Measurements from ENCODE around the gene AP1M1.

The AP1M1 gene

DNA sequence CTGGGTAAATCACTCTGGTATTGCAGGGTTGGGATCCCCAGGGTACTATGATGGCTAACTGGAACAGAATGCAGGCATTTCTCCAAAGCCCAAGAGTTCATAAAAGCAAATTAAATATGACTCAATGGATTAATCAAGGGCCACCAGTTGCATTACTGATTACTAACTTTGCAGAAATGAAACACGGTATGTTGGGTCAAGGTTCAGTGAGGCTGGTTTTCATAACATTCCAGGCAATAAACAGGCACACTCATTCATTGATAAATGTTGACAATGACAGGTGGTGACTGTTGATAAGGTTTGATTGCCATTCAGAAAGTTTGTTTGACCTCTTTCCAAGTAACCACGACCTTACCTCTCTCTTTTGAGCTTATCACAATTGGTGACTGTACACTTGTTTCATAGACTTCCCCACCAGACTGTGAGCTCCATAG, 506 bp upstream of the AP1M1 start:
- peak overlapping the region; percentile 99 for H3K4me3 ChIP-seq (ENCODE audit: low read depth, low read length)
- TF ChIP-seq, protein P1, sequence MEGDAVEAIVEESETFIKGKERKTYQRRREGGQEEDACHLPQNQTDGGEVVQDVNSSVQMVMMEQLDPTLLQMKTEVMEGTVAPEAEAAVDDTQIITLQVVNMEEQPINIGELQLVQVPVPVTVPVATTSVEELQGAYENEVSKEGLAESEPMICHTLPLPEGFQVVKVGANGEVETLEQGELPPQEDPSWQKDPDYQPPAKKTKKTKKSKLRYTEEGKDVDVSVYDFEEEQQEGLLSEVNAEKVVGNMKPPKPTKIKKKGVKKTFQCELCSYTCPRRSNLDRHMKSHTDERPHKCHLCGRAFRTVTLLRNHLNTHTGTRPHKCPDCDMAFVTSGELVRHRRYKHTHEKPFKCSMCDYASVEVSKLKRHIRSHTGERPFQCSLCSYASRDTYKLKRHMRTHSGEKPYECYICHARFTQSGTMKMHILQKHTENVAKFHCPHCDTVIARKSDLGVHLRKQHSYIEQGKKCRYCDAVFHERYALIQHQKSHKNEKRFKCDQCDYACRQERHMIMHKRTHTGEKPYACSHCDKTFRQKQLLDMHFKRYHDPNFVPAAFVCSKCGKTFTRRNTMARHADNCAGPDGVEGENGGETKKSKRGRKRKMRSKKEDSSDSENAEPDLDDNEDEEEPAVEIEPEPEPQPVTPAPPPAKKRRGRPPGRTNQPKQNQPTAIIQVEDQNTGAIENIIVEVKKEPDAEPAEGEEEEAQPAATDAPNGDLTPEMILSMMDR (IDR thresholded peaks at IDR 0.05; ENCODE audit: borderline replicate concordance, insufficient read depth, low read depth, low read length), result no peak

DNA sequence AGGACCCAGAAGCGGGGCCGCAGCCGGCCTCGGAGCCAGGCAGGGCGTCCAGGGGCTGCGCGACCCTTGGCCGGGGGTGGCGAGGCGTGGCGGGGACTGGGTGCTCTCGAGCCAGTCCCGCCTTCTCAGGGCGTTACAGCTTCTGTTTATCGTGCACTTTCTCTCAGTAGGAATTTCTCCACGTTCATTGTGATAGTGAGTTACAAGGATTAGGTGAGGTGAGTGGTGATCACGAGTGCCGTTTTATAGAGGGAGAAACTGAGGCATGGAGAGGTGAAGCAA, 600 bp downstream of the AP1M1 start:
- peak overlapping the region; percentile 99 for H3K4me3 ChIP-seq (ENCODE audit: low read depth, low read length)
- TF ChIP-seq, protein P1 (IDR thresholded peaks at IDR 0.05; ENCODE audit: borderline replicate concordance, insufficient read depth, low read depth, low read length), result no peak

DNA sequence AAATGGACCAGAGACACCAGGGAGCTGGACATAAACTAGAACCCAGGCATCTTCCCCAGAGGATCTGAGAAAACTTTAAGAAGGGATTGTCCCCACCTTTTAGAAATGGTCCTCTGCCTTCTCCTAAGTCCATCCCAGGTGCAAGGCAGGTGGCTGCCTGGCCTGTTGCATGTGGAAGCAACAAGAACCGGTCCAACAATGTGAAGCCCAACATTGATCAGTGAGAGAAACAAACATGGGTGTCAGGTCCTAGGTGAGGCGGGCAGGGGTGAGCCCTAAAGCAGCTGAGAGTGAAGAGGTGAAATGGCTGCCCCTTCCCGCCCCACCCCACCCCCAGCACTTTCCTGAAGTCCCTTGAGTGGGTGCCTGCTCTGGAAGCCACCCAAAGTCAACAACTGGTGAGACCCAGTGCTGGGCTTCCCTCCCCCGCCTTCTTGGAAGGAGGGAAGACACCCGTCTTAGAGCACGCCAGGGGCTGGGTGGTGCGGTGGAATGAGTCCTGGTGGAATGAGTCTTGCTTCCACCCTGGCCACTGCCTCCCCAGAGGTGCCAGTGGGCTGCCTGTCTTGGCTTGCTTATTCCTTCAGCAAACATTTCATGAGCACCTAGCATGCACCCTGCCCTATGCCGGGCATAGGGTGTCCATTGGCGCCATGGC, 1.7 kb downstream of the AP1M1 start:
- TF ChIP-seq, protein P1 (IDR thresholded peaks at IDR 0.05; ENCODE audit: borderline replicate concordance, insufficient read depth, low read depth, low read length), result no peak
- H3K4me3 ChIP-seq (ENCODE audit: low read depth, low read length), result no peak overlapping the region

DNA sequence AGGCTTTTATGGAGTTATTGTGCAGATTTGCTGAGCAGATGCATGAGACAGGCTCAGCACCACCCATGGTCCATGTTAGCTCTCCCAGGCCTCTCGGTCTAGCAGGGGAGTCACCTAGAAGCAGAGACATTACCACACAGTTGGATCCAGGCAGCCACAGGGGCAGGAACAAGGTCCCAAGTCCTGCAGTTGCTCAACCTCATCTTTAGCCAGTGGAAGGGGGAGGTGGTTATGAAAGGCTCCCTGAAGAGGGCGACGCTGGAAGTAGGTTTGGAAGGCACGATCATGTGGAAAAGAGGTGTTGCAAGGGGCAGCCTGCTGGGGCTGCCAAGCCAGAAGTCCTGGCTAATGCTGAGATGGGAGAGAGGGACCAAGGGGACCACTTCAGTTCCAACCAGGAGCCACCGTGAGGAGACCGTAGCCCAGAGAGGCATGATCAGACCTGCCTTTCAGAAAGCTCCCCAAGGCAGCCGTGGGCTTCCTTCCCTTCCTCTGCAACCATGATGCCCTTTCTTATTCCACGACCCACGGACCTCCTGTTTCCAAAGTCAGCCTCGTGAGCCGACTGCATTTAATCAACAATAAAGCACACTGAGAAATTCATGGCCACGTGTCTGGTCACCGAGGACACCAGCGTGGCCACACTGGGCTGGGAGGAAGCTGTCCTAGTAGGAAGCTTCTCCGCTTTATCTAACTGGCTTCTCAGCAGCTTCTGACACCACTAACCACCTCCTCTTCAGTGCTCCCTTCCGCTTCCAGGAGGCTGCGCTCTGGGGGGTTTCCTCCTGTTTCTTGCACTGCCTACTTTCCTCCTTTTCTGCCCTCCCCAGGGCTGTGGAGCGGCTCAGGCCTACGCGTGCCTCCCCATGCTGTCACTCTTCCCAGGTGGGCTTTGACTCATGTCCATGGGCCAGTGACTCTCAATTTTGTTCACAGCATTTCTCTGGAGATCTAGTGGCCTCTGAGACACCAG, 2.6 kb downstream of the AP1M1 start:
- TF ChIP-seq, protein P1 (IDR thresholded peaks at IDR 0.05; ENCODE audit: borderline replicate concordance, insufficient read depth, low read depth, low read length), result no peak
- no peak overlapping the region for H3K4me3 ChIP-seq (ENCODE audit: low read depth, low read length)

DNA sequence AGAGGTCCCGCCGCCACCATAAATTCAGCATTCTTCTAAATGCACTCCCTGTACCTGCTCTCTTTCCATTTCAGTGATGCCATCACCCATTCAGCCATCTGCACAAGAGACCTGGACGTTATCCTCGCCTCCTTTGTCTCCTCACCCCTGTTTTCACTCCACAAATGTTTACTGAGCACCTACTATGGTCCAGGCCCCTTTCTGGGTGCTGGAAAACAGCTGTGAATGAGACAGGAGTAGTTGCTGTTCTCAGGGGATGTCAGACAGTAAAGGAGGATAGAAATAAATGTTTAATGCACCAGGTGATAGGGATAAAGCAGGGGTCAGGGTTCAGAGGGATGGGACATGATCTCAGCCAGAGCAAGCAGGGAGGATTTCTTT, 3.3 kb downstream of the AP1M1 start:
- TF ChIP-seq, protein P1 (IDR thresholded peaks at IDR 0.05; ENCODE audit: borderline replicate concordance, insufficient read depth, low read depth, low read length), result no peak
- H3K4me3 ChIP-seq (ENCODE audit: low read depth, low read length), result no peak overlapping the region

DNA sequence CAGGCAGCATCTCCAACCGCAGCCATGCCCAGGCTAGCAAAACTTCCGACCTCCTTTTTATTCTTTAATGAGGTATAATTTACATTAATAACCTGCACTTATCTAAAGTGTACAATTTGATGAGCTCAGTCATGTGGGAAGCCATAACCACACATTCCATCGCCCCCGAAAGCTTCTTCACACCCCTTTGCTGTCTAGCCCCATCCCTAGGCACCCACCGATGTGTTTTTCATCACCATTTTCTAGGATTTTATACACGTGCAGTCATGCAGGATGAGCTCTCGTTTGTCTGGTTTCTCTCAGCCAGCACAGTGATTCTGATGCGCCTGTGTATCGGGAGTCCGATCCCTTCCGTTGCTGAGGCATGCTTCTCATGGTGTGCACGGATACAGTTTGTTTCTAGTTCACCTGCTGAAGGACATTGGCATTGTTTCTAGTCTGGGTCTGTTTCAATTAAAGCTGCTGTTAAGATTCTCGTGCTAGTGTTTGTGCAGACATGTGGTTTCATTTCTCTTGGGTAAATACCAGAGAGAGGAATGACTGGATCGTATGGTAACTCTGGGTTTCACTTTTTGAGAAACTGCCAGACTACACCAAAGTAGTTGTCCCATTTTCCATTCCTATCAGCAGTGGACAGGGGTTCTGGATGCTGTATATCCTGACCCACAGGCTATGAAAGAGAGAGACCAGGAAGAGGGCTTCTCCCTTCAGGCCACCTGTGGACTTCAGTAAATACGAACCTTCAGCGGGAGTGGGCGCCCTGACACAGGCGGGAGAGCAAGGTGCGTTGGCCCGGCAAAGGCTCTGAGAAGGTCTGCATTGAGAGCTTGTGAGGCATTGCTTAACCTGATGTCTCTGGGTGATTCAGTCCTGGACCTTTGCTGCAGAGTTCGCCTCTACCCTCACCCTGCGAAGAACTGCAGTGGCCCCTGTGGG, 4.9 kb downstream of the AP1M1 start:
- TF ChIP-seq, protein P1 (IDR thresholded peaks at IDR 0.05; ENCODE audit: borderline replicate concordance, insufficient read depth, low read depth, low read length), result no peak
- no peak overlapping the region for H3K4me3 ChIP-seq (ENCODE audit: low read depth, low read length)

All from GM12875 (cell line).